ENCODE measurements around the gene TCF19. TPM values are rescaled to one million over a fixed set of nuclear protein-coding genes. Genes with fewer than 3 reads are reported as not detected.
"Not testable (repeated sequence)": the region's sequence is repeated elsewhere in the genome, so short reads cannot be mapped to it uniquely, and the experiment has no call there.

The TCF19 gene
- total RNA-seq, 1 donor, result 46.3 TPM

- TF ChIP-seq, protein P1, sequence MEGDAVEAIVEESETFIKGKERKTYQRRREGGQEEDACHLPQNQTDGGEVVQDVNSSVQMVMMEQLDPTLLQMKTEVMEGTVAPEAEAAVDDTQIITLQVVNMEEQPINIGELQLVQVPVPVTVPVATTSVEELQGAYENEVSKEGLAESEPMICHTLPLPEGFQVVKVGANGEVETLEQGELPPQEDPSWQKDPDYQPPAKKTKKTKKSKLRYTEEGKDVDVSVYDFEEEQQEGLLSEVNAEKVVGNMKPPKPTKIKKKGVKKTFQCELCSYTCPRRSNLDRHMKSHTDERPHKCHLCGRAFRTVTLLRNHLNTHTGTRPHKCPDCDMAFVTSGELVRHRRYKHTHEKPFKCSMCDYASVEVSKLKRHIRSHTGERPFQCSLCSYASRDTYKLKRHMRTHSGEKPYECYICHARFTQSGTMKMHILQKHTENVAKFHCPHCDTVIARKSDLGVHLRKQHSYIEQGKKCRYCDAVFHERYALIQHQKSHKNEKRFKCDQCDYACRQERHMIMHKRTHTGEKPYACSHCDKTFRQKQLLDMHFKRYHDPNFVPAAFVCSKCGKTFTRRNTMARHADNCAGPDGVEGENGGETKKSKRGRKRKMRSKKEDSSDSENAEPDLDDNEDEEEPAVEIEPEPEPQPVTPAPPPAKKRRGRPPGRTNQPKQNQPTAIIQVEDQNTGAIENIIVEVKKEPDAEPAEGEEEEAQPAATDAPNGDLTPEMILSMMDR (IDR thresholded peaks at IDR 0.05; ENCODE audit: insufficient read depth, low read length), result no peak
- H3K4me3 ChIP-seq (ENCODE audit: low read depth, low read length), result no peak overlapping the region
- no peak for DNase-seq (ENCODE audit: low read depth)
Observed at GRCh38 chr6:31161216-31162126, 3.1 kb downstream of the TCF19 start.

GRCh38 chr6:31162463-31163165 is 4.2 kb downstream of the TCF19 start:
- TF ChIP-seq, protein P1 (IDR thresholded peaks at IDR 0.05; ENCODE audit: insufficient read depth, low read length), result no peak
- DNase-seq (ENCODE audit: low read depth), result no peak
- H3K4me3 ChIP-seq (ENCODE audit: low read depth, low read length), result no peak overlapping the region

DNA sequence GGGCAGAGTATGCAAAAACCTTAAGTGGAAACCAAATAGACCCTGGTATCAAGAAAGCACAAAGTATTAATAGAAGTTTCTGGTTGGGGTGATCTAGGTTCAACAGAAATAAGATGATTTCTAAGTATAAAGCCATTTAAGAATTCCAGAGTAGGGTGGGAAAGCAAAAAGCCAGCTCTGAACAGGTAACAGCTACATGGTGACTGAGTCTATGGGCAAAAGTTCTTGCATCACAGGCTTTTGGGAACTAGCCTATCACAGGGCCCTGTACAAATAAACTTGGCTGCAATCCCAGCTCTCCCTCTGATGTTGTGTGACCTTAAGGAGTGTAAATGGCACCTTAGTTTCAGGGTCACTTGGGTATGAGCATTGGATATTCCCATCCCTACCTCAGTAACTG is 5.5 kb downstream of the TCF19 start:
- no peak overlapping the region for H3K4me3 ChIP-seq (ENCODE audit: low read depth, low read length)
- DNase-seq (ENCODE audit: low read depth), result peak; percentile 18
- TF ChIP-seq, protein P1 (IDR thresholded peaks at IDR 0.05; ENCODE audit: insufficient read depth, low read length), result no peak

DNA sequence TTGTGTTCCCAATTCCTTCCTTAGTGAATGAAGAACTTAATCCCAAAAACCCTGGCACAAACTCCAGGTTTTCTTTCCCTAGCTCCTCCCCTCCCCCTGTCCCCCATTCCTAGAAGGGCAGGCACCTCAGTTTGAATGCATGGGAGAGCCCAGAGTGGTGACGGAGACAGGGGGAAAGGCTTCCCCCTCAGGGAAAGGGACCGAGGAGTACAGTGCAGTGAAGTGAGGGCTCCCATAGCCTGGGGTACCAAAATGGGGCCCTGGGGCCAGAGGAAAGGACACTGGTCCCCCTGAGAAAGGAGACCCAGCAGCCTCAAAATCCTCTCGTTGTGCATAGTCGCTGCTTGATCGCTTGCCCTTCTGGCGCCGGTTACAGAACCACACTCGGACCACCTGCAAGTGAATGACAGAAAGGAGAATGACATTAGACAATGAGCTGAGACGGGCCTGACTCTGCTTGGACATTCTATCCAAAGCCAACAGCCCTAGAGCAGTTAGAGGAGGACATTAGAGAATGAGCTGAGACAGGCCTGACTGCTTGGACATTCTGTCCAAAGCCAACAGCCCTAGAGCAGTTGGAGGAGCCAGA is 6.2 kb downstream of the TCF19 start:
- H3K4me3 ChIP-seq (ENCODE audit: low read depth, low read length); DNase-seq (ENCODE audit: low read depth): not testable (repeated sequence)

- DNase-seq (ENCODE audit: low read depth); H3K4me3 ChIP-seq (ENCODE audit: low read depth, low read length): not testable (repeated sequence)
Observed at GRCh38 chr6:31165064-31165832, 6.9 kb downstream of the TCF19 start.

DNA sequence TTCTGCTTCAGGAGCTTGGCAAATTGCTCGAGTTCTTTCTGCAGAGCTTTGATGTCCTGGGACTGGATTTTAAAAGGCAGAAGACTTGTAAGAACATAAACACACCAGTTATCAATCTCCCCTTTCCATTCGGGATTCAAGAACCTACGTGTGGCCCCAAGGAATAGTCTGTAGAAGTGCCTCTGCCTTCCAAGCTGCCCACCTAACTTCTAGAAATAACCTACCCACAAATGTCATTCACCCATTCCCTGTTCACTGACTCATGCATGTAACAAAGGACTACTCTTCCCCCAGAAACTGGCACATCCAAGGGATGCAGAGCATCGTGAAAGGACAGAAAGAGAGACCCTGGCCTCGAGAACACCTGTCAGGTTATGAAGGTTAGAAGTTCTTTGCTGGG is 7.6 kb downstream of the TCF19 start:
- DNase-seq (ENCODE audit: low read depth), result no peak
- TF ChIP-seq, protein P1 (IDR thresholded peaks at IDR 0.05; ENCODE audit: insufficient read depth, low read length), result no peak
- H3K4me3 ChIP-seq (ENCODE audit: low read depth, low read length), result no peak overlapping the region

DNA sequence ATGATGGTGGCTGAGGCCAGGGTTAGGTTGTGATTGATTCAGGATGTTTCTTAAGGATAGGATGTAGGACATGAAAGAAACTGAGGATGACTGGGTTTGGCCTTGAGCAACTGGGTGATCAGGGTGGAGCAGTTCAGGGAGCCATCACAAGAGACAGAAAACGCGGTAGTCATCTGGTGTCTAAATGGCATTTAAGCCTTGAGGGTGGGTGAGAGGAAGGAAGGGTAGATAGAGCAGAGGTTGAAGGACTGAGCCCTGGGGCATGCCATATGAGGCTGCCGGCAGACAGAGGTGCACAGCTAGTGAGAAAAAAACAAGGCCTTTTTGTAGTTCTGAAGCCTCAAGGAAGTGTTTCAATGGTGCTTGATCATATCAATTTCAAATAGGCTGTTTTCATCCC is 10.2 kb downstream of the TCF19 start:
- no peak for DNase-seq (ENCODE audit: low read depth)
- no peak overlapping the region for H3K4me3 ChIP-seq (ENCODE audit: low read depth, low read length)
- TF ChIP-seq, protein P1 (IDR thresholded peaks at IDR 0.05; ENCODE audit: insufficient read depth, low read length), result no peak

Data from fibroblast of the aortic adventitia (primary cell).